GM18498 (cell line): ENCODE results near the gene SUSD6.

Experiments used
- ATAC-seq: cut with Tn5 transposase; IDR thresholded peaks from one replicate; pipeline ENCODE4 v1.9.1; 2021; ENCODE audit warnings: mild to moderate bottlenecking, moderate library complexity; ENCODE audit not compliant: unreplicated experiment

The SUSD6 gene, protein sequence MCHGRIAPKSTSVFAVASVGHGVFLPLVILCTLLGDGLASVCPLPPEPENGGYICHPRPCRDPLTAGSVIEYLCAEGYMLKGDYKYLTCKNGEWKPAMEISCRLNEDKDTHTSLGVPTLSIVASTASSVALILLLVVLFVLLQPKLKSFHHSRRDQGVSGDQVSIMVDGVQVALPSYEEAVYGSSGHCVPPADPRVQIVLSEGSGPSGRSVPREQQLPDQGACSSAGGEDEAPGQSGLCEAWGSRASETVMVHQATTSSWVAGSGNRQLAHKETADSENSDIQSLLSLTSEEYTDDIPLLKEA

DNA sequence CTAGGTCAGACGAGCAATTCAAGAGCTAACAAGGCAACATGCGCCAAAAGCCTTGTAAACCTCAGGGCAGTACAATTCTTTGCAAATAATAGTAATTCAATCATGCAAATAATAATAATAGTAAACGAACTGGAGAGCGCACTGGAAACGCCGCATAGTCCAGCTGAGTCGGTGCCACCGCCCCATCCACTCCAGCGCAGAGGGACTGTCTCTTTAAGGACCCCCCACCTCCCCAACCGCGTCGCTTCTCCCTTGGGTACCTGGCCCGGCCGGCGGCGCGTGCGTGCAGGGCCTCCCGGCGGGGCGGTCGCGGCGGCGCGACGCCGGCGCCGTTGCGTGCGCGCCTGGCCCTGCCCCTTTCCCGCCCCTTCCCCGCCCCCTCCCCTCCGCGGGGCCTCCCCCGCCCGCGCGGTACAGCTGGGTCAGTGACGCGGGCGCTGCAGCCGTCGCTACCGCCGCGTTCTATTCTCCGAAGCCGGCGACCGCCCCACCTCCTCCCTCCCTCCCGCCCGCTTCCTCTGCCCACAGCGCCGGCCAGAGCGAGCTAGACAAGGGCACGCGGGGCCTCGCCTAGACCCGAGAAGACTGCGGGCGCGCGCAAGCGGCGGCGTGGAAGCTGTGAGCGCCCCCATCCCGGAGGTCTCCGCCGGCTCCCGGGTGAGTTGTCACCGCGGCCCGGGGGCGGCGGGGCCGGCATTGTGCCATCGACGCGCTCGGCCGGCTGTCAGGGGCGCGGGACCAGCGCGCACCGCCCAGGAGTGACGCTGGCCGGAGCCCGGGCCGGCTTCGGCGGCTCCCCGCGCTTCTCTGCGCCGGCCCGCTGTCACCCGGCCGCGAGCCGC, at the start of gene SUSD6:
Gene SUSD6, plus strand, starts transcription at position 425 of the 842 bp plus-strand sequence. CDS start 46,997 bp downstream, outside the sequence.
- peak; percentile 70 for ATAC-seq

DNA sequence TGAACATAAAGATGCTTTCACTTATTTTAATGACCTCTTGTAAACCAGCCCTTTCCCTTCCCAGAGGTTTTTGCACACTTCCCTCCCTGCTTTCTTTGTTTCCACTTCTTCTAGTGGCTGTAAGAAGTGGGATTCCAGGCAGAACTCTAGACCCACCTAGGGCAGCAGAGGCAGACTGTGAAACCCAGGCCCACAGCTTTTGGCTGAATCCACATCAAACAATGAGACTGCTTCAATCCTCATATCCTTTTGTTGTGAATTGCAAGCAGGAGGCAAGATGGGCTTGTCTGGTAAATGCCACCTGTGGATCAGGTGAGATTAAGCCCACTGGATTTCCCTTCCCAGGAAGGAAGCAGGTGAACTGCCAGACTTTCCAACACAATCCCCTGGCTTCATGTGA, 49.5 kb upstream of the SUSD6 start:
- no peak for ATAC-seq

DNA sequence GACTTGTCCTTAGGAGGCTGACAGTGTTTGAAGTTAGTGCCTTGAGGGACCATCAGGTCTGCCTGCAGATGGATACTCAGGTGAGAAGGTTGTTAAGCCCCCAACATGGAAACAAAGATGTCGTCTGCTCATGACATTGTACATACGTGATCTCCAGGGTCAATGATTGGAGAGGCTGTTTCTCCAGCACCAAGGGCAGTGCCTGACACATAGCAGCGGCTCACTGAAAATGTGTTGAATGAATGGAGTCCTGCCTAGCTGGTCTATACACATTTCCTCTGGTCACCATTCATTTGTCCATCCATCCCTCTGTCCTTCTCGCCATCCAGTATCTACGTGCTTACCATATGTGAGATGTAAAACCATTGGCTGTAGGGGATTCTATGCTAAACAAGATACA, 43.8 kb upstream of the SUSD6 start:
- no peak for ATAC-seq

DNA sequence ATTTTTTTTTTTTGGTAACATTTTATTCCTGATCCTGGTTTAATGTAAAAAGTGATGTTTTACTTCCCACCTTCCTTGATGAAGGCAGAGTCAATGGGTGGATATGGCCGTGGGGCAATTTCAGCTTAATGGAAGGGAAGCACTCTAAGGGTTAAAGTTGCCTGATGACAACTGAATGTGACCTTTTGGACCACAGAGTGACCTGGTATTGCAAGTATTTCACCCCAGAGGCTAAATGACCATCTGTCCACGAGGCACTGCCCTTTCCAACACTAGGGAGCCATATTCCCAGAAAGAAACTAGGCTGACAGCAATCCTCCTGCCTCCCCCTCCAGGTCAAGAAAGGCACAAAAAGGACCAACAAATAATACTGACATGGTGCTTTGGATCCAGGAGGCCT, 41.5 kb upstream of the SUSD6 start:
- ATAC-seq: no peak

DNA sequence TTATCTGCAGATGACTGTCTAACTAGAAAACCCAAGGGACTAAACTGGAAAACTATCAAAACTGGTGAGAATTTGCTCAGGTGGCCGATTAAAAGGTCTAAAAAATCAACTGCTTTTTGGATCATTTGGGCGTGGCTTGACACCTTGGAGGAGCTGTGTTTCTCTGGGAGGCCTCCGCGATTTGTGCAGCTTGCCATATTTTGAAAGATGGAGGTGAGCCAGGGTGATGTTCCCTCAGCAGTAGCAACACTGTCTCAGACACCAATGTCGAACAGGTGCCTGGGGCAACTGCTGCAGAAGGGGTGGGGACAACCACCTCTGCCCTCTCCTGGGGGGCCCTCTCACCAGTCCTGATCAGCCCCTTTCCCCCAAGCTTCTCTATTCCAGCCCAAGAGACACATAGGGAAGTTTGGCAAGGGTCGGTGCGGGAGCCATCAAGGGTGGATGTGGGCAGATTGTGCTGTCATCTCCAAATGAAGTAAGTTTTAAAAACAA, 40.5 kb upstream of the SUSD6 start:
- no peak for ATAC-seq

DNA sequence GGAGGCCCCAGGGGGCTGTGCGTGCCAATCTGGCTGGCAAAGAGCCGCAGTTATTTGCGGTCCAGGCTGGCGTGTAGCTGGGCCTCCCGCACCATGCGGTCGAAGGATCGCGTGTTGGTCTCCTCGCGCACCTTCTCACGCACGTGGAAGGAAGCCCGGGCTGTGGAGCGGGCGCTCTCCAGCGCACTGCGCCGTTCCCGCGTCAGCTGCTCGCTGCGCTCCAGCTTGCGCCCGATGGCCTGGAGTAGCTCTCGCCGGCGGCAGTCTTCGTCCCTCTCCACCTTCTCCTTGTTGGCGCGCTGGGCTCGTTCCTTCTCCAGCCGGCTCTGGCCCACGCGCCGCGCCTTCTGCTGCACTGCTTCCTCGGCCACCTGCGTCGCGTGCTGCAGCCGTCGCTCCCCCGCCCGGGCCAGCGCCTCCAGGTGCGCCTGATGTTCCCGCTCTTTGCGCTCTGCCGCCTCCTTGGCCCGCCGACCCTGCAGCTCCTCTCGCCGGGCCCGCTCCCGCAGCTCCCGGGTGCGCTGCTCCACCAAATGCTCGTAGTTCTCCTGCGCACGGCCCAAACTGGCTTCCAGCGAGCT, 39.9 kb upstream of the SUSD6 start:
- ATAC-seq: no peak

DNA sequence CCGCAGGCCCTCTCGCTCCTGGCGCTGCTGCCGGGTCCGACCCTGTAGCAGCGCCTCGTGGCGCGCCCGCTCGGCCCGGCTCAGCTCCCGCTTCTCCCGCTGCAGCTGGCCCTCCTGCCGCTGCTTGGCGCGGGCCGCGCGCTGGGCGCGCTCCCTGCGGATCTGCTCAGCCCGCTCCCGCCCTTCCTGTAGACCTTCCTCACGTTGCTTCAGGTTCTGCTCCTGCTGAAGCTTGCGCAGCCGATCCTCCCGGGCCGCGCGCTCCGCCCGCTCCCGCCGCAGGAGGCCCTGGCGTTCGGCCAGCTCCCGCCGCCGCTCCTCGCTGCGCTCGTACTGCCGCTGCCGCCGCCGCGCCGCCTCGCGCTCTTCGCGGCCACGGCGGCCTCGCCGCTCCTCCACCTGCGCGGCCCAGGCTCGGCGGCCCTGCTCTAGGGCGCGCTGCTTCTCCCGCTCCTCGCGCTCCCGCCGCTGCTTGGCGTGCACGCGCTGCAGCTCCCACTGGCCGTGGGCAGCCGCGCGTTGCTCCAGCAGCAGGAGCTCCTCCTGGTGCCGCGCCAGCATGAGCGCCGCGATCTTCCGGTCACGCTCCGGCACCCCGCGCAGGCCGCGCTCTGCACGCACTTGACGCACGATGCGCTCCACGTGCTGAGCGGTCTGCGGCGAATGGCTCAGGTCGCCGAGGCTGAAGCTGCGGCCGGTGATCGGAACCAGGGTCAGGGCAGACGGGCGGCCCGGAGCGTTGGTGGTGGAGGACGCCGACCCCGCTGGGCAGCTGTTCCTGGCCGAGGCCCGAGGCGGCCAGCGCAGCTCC, 39.2 kb upstream of the SUSD6 start:
- ATAC-seq: no peak

DNA sequence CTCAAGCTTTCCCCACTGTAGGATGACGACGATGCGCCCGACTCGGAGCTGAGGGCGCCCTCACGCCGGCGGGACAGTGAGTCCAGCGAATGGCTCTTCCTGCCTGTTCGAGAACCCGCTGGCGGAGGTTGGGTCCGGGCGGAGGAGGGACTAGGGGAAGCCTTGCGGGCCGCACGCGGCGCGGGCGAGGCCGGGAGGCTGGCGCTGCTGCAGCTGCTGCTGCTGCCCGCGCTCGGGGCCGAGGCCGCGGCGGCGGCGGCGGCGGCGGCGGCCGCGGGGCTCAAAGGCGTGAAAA, 38.6 kb upstream of the SUSD6 start:
- ATAC-seq: no peak

DNA sequence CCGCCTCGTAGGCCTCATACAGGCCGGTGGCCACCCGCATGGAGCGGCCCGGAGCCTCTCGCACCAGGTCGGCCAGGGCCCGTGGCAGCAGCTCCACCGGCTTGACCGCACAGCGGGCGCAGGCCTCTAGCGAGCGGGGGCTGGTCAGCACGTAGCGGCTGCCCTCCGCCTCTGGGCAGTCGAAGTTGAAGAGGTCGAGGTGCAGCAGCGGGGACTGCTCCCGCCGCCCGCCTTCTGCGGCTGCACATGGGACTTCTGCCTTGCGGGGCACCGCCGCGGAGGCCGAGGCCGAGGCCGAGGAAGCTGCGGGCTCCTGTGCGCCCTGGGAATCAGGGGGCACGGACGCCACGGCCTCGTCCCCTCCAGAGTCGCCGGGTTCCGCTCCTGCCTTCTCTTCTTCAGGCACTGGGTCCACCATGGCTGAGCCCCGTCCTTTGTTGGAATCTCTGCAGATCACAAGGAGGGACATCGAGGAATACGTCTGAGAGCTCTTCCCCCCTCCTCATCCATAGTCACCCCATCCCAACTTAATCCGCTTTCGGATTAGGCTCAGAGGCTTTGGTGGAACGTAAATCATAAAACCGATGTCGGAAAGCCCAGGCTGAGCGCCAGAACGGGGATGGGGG, 38.1 kb upstream of the SUSD6 start:
- ATAC-seq: no peak

DNA sequence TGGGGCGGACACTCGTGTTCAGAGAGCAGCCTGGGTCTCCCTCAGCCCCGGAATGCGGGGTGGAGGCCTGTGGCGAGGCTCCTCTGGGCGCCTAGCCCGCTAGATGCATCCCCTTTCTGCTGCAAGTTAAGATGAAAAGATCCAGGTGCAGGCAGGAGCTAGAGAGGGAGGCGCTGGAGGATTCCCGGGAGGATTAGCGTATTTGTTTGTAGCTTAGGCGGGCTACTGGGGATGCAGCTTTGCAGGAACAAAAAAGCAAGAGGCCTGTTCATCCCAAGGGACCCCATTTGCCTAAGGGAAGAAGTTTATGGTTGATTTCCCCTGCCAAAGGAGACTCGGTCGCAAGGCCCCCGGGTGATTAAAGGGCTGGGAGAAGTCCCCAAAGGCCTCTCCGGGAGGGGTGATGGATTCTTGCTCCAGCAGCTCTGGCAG, 37.5 kb upstream of the SUSD6 start:
- no peak for ATAC-seq

DNA sequence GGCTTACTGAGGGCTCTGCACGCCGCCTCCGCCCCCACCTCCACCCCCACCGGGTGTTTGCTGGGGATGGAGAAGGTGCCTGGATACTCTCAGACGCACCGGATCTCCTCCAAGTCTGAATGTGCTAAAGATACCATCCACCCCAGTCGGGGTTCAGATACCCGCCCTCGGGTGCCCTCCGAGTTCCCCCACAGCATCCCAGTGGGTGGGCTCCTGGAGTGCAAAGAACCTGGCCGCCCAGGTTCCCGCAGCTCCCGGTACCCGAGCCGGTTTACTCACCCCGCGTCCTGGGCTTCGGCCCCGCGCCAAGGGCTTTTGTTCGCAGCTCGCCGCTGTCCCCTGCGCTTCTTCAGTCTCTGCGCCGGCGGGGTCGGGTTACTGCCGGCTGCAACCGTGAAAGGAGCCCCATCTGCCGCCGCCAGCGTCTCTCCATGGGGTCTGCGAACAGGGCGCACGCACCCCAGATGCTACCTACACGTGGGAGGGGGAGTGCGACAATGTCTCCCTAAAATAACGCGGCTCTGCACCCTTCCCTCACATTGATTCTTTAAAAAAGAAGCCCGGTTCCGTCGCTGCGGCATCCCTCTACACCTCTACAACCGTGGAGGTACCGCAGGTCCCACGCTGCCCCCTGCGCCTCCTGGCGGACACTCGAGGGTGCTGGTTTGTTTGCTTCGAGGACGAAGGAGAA, 37.0 kb upstream of the SUSD6 start, which contains the start of gene CCDC177:
Gene CCDC177, minus strand, starts transcription at position 609 of the 691 bp plus-strand sequence. CDS start 1,249 bp downstream, outside the sequence.
- ATAC-seq: peak; percentile 72

DNA sequence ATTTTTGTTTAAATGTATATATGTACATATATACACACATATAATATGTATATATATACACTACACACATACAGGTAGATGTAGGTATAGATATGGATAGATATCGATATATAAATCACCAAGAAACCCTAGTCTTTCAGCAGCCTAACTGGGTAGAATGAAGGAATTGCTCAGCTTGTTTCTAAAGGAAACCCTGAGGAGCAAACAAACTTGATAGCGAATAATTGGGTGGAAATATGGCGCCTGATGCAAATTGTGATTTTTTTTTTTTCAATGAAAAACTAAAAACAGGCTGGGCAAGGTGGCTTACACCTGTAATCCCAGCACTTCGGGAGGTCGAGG, 36.5 kb upstream of the SUSD6 start:
- no peak for ATAC-seq

DNA sequence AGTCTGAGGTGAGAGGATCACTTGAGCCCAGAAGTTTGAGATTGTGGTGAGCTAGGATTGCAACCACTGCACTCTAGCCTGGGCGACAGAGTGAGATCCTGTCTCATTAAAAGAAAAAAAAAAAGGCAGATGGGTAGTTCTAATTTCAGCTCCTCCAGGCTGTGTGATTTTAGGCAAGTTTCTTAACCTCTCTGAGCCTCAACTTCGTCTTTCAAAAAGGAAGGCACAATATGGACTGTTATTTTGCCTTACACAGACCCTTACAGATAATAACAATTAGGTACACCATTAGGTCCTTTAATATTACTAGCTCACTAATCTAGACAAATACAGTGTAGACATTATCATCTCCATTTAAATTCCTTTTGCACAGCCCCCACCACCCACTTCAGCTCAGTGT, 31.9 kb upstream of the SUSD6 start:
- ATAC-seq: no peak

DNA sequence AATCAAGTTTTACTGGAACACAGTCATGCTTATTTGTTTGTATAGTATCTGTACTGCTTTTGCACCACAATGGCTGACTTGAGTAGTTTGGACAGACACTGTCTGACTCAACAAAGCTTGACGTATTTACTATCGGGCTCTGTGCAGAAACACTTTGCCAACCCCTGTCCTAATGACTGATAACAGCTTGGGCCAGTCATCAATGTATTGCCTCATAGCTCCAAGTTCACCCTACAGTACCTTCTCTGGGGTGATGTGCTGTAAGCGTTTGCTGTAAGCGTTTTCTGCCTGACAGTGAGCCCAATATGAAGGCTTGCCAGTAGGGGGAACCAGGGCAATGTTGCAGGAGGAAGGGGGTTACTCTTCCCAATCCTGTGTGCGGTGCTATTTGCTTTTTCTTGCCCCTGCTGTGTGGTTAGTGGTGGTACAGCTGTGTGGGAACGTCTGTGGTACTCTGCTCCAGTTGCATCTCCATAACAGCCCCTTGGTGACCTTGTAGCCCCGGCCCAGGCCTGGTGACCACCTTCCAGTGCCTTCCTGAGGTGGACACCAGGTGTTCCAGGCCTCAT, 31.3 kb upstream of the SUSD6 start:
- ATAC-seq: no peak

DNA sequence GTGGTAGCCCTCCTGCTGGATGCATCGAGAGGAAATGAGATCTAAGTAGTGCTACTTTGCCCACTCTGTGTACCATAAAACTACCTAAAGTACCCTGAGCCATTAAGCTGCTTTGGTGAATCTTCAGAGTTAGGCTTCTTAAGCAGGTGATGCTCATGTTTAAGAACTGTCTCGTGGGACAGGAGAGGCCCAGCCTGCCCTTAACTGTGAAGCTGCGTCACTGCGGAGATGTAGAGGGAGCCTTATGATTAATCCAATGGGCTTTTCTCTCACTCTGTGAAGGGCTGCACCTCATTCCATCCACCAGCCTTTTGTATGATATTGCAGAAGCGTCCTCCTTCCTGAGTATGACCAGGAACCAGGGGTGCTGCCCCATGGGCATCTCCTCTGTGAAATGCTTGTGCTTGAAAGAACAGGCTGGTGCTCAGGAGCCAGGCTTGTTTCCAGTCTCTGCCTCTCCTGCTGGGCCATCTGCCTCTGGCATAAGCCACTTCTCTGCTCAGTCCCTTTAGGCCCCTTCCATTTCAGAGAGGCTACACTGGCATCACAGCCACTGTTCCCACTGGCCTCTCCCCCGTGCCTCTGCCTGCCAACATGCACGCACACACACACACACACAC, 30.0 kb upstream of the SUSD6 start:
- no peak for ATAC-seq

DNA sequence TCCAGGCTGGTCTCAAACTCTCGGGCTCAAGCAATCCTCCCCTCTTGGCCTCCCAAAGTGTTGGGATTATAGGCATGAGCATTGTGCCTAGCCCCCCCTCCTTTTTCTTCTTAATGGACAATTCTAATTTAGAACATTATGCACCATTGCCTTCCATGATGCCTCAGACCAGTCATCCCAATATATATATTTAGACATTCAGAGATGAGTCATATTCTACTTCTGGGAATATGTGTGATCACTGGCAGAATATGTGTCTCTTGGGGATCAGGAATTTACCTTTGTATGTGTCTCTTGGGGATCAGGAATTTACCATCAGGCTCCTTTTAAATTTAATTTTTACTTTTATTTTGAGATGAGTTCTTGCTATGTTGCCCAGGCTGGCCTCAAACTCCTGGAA, 29.2 kb upstream of the SUSD6 start:
- ATAC-seq: no peak

DNA sequence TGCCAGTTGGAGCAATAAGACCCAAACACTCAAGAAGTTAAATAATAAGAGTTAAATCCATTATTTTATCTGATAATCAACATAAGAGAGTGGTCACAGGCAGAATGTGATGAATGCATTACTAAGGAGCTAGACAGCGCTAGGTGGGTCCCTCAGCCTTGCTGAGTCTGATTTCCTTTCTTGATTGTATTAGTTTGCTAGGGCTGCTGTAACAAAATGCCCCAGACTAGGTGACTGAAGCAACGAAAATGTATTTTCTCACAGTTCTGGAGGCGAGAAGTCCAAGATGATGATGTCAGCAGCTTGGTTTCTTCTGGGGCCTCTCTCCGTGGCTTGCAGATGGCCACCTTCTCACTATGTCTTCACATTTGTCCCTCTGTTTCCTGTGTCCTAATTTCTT, 28.6 kb upstream of the SUSD6 start:
- ATAC-seq: no peak

DNA sequence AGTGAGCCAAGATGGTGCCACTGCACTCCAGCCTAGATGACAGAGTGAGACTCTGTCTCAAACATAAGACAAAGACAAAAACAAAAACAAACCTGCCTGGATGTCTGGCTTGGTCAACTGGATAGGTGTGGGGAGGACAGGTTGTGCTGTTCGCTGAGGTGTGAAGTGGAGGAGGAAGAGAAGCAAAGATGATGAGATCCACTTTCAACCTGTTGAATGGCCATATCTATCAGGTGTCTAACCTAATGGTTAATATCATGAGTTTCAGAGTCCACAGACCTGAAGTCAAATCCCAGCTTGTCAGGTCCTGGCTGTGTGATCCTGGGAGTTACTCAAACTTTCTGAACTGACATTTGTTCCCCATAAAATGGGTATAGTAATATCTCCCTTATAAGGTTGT, 27.0 kb upstream of the SUSD6 start:
- ATAC-seq: no peak

DNA sequence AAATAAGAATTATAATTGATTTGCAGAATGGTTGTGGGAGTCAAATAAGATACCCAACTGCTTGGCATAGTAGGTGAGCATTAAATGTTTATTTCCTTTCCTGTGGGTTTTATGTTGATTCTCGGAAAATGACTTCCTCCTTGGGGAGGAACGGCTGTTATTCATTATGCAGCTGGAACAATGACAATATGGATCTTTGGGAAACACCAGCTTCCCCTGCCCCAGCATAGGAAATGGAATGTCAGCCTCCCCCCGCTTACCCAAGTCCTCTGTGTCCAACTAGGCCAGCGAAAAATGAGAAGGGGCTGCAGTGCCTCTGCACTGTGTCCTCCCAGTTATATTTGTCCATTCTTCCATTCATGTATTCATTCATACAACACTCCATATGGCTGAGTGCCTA, 25.0 kb upstream of the SUSD6 start:
- no peak for ATAC-seq
